Left cardiac atrium (tissue), 4 donors: ENCODE measurements around the gene MTARC2. TPM values are rescaled to one million over a fixed set of nuclear protein-coding genes. Genes with fewer than 3 reads are reported as not detected.

Source experiments
- ATAC-seq, 2 donors: fragments of 200-7000 bp; cut with Tn5 transposase; one replicate each; pipeline ENCODE4 v1.9.1; 2020; ENCODE audit warnings: mild to moderate bottlenecking in 2 of 2, moderate library complexity in 2 of 2
- DNase-seq: peaks from one replicate; pipeline ENCODE4 v3.0.0-alpha.2; 2020
- intact Hi-C, 2 donors: fragments of 100-400 bp; cut with DNase I; formaldehyde crosslinking; loops; one replicate each; pipeline versions ENCODE4 v1.14.1 to v1.15.1; 2022 to 2023
- total RNA-seq, 2 donors: library from RNA; stranded (reverse); fragmentation: NEBNext Ultra II Directional; extraction: Animal tissue kit (Norgen Biotek cat#: 25700); gene quantifications; one replicate each; pipeline ENCODE4 v1.2.1, GENCODE V29; 2021
- donor health status: DM: no; HTN: yes; CAD: no.
- donor health status: DM: no; HTN: yes; CAD: no; lungs with severe emphysema.
- donor health status: DM: yes; HTN: yes; CAD: no.
- donor health status: Dilated cardiomyopathy.

Gene MTARC2
- total RNA-seq, 2 donors from 2014 or later = 28.7 to 32.7 TPM

- ATAC-seq (no peak), DNase-seq (no peak)
- intact Hi-C loops = loop anchor here in 1 of 2 donors (5.0 kb wide), 1 partner anchor 432 kb away; no protein-coding TSS in a partner anchor
Measured at GRCh38 chr1:220788900-220789299, 40.8 kb downstream of the MTARC2 start.

- ATAC-seq (no peak), DNase-seq (no peak)
- intact Hi-C loops = loop anchor here in 1 of 2 donors (5.0 kb wide), 1 partner anchor 432 kb away; no protein-coding TSS in a partner anchor
Measured at GRCh38 chr1:220789532-220790147, 41.5 kb downstream of the MTARC2 start.

- no peak for DNase-seq
- no peak for ATAC-seq
- intact Hi-C loops = no loop called here
Measured at GRCh38 chr1:220791285-220791684, 43.2 kb downstream of the MTARC2 start.

DNA sequence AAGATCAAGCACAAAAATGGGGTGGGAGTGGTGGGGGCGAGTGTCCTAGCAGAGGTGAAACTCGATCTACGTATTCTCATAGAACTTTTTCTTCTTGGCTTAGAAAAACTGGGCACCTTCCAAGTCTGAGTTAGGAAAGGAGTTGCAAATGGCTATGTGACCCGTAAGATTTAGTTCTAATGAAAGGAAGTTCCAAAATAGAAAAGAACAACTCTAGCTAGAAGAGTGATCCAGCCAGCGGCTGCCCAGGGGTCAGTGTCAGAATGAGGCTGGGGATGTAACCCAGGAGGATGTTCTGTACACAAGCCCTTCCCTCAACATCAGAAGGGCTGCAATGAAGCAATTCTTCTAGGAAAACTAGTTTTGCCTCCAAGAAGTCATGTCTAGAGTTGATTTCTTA is 43.8 kb downstream of the MTARC2 start:
- DNase-seq (no peak), ATAC-seq (peak; percentile 28 to 47)
- intact Hi-C loops = no loop called here

DNA sequence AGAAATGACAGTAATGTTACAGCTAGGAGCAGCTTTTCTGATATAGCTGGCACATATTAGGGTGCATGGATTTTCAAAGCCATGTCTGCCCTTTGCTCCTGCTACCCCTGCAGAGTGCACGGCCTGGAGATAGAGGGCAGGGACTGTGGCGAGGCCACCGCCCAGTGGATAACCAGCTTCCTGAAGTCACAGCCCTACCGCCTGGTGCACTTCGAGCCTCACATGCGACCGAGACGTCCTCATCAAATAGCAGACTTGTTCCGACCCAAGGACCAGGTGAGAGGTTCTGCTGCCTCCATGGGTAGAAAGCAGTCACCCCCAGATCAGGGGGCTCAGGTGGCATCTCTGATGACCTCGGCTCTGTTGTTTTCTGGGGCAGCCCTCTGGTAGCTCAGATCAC is 48.4 kb downstream of the MTARC2 start:
- no peak for ATAC-seq
- no peak for DNase-seq
- intact Hi-C loops = no loop called here

GRCh38 chr1:220797044-220797443 is 48.9 kb downstream of the MTARC2 start:
- intact Hi-C loops = no loop called here
- ATAC-seq = no peak
- no peak for DNase-seq

GRCh38 chr1:220797553-220797952 is 49.4 kb downstream of the MTARC2 start:
- intact Hi-C loops = no loop called here
- peak in 1 of 2 donors; percentile 37 for ATAC-seq

DNA sequence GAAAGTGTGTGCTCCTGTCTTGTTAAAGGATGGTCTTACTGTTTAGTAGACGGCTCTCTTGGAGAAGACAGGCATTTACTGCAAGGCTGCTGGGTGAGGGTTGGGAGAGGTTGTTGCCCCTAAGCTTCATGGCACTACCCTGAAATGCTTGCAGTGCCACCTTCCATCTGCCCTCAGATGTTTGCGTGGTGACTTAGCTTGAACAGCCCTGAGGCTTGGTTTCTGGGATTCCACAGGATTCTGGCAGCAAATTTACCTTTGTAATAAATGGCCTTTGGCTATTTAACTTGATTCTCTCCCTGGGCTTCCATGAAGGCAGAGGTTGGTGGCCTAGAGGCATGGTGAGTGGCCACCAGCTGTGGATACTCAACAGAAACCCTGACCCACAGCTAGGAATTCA is 50.2 kb downstream of the MTARC2 start:
- intact Hi-C loops = no loop called here
- no peak for ATAC-seq
- DNase-seq = no peak

More at GRCh38 chr1:220797553-220797952, 49.4 kb downstream of the MTARC2 start:
- no peak for DNase-seq

DNA sequence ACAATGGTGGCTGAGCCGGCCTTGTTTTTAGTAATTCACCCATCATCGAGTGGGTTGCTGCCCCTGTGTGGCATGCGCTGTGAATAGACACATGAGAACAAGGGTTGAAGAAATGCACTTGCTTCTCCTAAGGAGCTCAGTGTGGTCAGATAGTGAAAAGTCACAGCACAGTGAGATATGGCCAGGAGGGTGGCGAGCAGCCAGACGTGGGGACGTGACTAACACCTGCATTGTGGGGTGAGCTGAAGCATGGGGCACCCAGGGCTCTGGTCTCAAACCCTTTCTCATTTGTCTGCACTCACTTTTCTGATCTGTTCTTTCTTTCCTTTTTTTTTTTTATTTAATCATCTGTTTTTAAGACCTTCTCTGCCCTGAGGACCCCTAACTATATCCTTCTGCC is 52.1 kb downstream of the MTARC2 start:
- DNase-seq = no peak
- ATAC-seq = no peak
- intact Hi-C loops = no loop called here

GRCh38 chr1:220803401-220804201 is 55.5 kb downstream of the MTARC2 start:
- ATAC-seq = peak; percentile 51 to 62

GRCh38 chr1:220804202-220804586 is 56.1 kb downstream of the MTARC2 start:
- ATAC-seq (no peak), DNase-seq (no peak)
- intact Hi-C loops = no loop called here

More at GRCh38 chr1:220803401-220804201, 55.5 kb downstream of the MTARC2 start:
- intact Hi-C loops = no loop called here
- DNase-seq = no peak

GRCh38 chr1:220806408-220806807 is 58.3 kb downstream of the MTARC2 start:
- ATAC-seq (no peak), DNase-seq (no peak)
- intact Hi-C loops = no loop called here

GRCh38 chr1:220807726-220808125 is 59.6 kb downstream of the MTARC2 start:
- no peak for ATAC-seq
- intact Hi-C loops = no loop called here
- DNase-seq = no peak

DNA sequence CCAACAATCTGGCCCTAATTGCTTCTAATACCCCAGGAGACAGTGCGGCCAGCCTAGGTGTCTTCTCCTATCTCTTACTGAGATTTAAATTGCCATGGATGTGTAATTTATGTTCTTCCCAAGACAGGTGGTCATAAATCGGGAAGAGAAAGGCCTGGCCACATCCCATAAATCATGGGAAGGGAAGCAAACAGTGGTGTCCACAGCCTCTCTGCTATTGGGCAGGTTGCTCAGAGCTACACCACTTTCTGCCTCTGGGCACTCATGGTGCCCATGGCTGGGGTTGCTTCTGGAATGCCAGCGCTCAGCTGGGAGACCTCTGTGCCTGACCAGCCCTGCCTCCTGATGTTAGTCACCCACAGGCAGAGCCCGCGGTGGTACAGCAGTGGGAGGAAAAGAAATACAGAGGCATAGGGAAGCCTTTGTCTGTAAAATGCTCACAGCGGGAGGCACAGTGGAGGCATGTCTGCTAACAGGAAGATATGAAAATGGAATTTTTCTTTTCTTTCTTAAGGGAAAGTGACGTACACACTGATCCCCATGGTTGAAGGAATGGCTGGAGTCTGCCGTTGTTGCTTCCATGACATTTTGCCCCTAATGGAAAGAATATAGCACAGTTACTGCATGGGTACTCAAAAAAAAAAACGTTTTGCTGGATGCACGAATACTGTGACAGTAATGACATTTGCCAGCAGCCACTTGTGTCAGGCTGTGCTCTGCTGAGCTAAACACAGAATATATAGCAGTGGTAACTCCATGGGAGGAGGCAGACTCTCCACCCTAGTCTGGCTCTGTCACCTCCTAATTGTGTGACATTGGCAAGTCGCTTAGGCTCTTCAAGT is 60.4 kb downstream of the MTARC2 start:
- DNase-seq (no peak), ATAC-seq (peak in 1 of 2 donors; percentile 13)
- intact Hi-C loops = no loop called here

- intact Hi-C loops = no loop called here
- no peak for ATAC-seq
- no peak for DNase-seq
Measured at GRCh38 chr1:220809187-220809550, 61.0 kb downstream of the MTARC2 start.

GRCh38 chr1:220809704-220810103 is 61.6 kb downstream of the MTARC2 start:
- intact Hi-C loops = loop anchor here in 1 of 2 donors (5.0 kb wide), 1 partner anchor 628 kb away; no protein-coding TSS in a partner anchor
- DNase-seq (no peak), ATAC-seq (no peak)

DNA sequence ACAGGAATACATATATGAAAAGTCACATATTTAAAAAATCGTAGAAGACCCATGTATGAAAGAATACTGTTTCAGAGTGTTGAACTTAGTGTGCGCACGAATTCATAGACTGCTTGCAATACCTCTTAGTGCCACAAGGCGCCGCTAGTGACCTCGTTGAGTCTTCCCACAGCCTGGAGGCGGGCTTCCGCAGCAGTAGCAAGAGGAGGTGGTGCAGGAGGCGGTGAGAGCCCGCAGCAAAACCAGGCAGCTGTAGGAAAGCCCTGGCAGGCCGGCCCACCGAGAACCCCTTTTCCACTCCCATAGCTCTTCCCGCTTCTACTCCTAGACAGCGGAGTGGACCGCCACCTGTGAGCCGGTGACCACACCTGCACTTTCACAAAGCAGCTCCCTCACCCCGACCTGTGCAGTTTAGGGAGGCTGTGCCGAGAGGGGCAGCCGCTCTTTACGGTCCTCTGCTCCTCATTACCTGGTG is 62.1 kb downstream of the MTARC2 start:
- peak; percentile 87 for DNase-seq
- ATAC-seq = peak; percentile 87 to 93
- intact Hi-C loops = loop anchor here in 1 of 2 donors (5.0 kb wide), 1 partner anchor 627 kb away; no protein-coding TSS in a partner anchor

DNA sequence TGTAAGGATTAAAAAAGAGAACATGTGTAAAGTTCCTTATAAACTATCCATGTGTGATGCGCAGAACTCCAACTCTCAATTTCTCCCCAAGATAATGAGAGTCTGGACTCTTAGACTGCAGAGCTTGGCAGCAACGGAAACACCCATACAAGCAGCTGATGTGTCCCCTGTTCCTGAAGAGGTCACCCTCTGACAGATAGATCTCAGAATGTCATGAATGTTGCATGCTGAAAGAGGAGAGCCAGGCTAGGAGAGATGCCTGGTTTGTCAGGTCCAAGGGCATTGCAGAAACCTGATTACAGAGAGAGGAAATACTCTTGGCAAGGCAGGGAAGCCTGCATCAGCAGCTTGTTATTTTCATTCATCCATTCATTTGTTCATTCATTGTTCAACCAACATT is 62.8 kb downstream of the MTARC2 start:
- intact Hi-C loops = loop anchor here in 1 of 2 donors (5.0 kb wide), 1 partner anchor 626 kb away; no protein-coding TSS in a partner anchor
- no peak for ATAC-seq
- DNase-seq = no peak

DNA sequence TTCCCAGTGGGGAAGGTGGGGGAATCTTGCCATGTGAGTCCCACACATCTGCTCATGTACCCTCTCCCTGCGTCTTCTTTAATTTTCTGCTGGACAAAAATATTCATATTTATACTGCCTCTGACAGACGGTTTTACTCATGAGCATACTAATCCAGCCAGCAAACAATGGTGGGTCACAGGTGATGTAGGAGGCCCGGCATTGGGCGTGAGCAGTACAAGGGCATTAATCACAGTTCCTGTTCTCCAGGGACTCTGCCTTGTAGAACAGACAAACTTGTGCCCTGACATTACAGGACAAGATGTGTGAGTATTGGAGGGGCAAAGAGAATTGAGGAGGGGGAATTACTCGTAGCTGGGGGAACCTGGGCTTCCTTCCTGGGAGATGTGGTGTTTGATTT is 63.6 kb downstream of the MTARC2 start:
- DNase-seq = no peak
- intact Hi-C loops = loop anchor here in 1 of 2 donors (5.0 kb wide), 1 partner anchor 626 kb away; no protein-coding TSS in a partner anchor
- ATAC-seq = no peak
